CD14-positive monocyte (primary cell): Measurements from ENCODE around the gene OR5K2. TPM values are rescaled to one million over a fixed set of nuclear protein-coding genes. Genes with fewer than 3 reads are reported as not detected.

Experiments
- DNase-seq, 3 donors: peaks; one replicate each; pipeline ENCODE4 v3.0.0-alpha.2; 2011 to 2022
- H2AFZ ChIP-seq: 2 replicates; pipeline ENCODE4 v1.6.0; 2012; ENCODE audit warnings: mild to moderate bottlenecking, low read depth, low read length, inconsistent platforms; ENCODE audit not compliant: insufficient read depth, poor library complexity, severe bottlenecking
- H3K27ac ChIP-seq, 2 donors: 1 replicate in 1 of 2; 2 replicates in 1 of 2; pipeline ENCODE4 v1.5.1; 2012 to 2013; ENCODE audit warnings: low read length in 2 of 2, control low read depth in 1 of 2, inconsistent platforms in 1 of 2, low read depth in 1 of 2, mild to moderate bottlenecking in 1 of 2
- H3K27me3 ChIP-seq, 2 donors: one replicate each; pipeline versions ENCODE4 v1.6.0 to v1.6.1; 2011 to 2013; ENCODE audit warnings: low read length in 2 of 2; ENCODE audit not compliant: control insufficient read depth in 2 of 2, insufficient read depth in 2 of 2
- H3K36me3 ChIP-seq, 2 donors: replicated peaks in 1 of 2; 1 replicate in 1 of 2; 2 replicates in 1 of 2; pipeline versions ENCODE4 v1.5.1 to v1.6.1; 2012 to 2013; ENCODE audit warnings: low read length in 2 of 2, control low read depth in 1 of 2, inconsistent platforms in 1 of 2, mild to moderate bottlenecking in 1 of 2; ENCODE audit not compliant: insufficient read depth in 2 of 2, control insufficient read depth in 1 of 2
- H3K4me1 ChIP-seq, 2 donors: 1 replicate in 1 of 2; 2 replicates in 1 of 2; pipeline versions ENCODE4 v1.5.1 to v1.6.1; 2012 to 2013; ENCODE audit warnings: low read length in 2 of 2, control low read depth in 1 of 2, inconsistent platforms in 1 of 2, mild to moderate bottlenecking in 1 of 2, moderate library complexity in 1 of 2; ENCODE audit not compliant: insufficient read depth in 2 of 2, control insufficient read depth in 1 of 2
- H3K4me2 ChIP-seq: replicated peaks from 2 replicates; pipeline ENCODE3; 2012; ENCODE audit warnings: low read length, moderate library complexity, mild to moderate bottlenecking; ENCODE audit not compliant: poor library complexity, severe bottlenecking; ENCODE audit errors: extremely low read depth
- H3K4me3 ChIP-seq, 3 experiments: fragments of 200-600 bp in 1 of 3; sonication (generic) in 1 of 3; replicated peaks in 1 of 3; 1 replicate in 2 of 3; 2 replicates in 1 of 3; pipeline ENCODE4 v1.5.1; 2011 to 2013; ENCODE audit warnings: low read length in 3 of 3, mild to moderate bottlenecking in 3 of 3, control low read depth in 2 of 3, low read depth in 2 of 3, inconsistent platforms in 1 of 3, moderate library complexity in 1 of 3
- H3K79me2 ChIP-seq: 2 replicates; pipeline ENCODE4 v1.6.0; 2012; ENCODE audit warnings: mild to moderate bottlenecking, control low read depth, inconsistent platforms, low read length, moderate library complexity; ENCODE audit not compliant: insufficient read depth
- H3K9ac ChIP-seq: 2 replicates; pipeline ENCODE4 v1.6.0; 2017; ENCODE audit warnings: low read length, mild to moderate bottlenecking; ENCODE audit not compliant: insufficient read depth, poor library complexity, severe bottlenecking
- H3K9me3 ChIP-seq, 2 donors: replicated peaks in 1 of 2; 1 replicate in 1 of 2; 2 replicates in 1 of 2; pipeline versions ENCODE4 v1.5.1 to v1.6.1; 2012 to 2013; ENCODE audit warnings: low read length in 2 of 2, control low read depth in 1 of 2; ENCODE audit not compliant: control insufficient read depth in 1 of 2, insufficient read depth in 1 of 2
- H4K20me1 ChIP-seq: 2 replicates; pipeline ENCODE4 v1.6.0; 2012; ENCODE audit warnings: mild to moderate bottlenecking, low read length, control low read depth, moderate library complexity; ENCODE audit not compliant: insufficient read depth
- H3K27ac Mint-ChIP-seq, 7 donors: one replicate each; pipeline ENCODE4 v1.8.0; 2020; ENCODE audit warnings: mild to moderate bottlenecking in 7 of 7, mixed read lengths in 7 of 7, moderate library complexity in 6 of 7, inconsistent platforms in 2 of 7
- H3K27me3 Mint-ChIP-seq, 3 donors: one replicate each; pipeline ENCODE4 v1.8.0; 2021 to 2022; ENCODE audit warnings: low read depth in 3 of 3, mild to moderate bottlenecking in 3 of 3, mixed read lengths in 3 of 3, moderate library complexity in 3 of 3, inconsistent platforms in 1 of 3
- H3K36me3 Mint-ChIP-seq, 2 donors: one replicate each; pipeline ENCODE4 v1.8.0; 2020; ENCODE audit warnings: mixed read lengths in 2 of 2, inconsistent platforms in 1 of 2, mild to moderate bottlenecking in 1 of 2
- H3K4me1 Mint-ChIP-seq: one replicate; pipeline ENCODE4 v1.8.0; 2020; ENCODE audit warnings: mild to moderate bottlenecking, mixed read lengths
- H3K4me3 Mint-ChIP-seq, 2 donors: one replicate each; pipeline ENCODE4 v1.8.0; 2020; ENCODE audit warnings: mild to moderate bottlenecking in 2 of 2, mixed read lengths in 2 of 2, moderate library complexity in 1 of 2
- H3K9me3 Mint-ChIP-seq, 7 donors: one replicate each; pipeline ENCODE4 v1.8.0; 2020 to 2022; ENCODE audit warnings: mixed read lengths in 7 of 7, mild to moderate bottlenecking in 6 of 7, moderate library complexity in 6 of 7, inconsistent platforms in 2 of 7
- WGBS: methylation state at CpG from one replicate; pipeline ENCODE4 v1.1.5; 2013; ENCODE audit warnings: missing lambda C conversion rate; ENCODE audit not compliant: insufficient coverage; 5-methylcytosine and 5-hydroxymethylcytosine counted together
- intact Hi-C, 2 donors: fragments of 100-400 bp; cut with micrococcal nuclease; formaldehyde crosslinking; loops; one replicate each; pipeline versions ENCODE4 v1.15.0 to v1.15.1; 2023
- polyA plus RNA-seq, 3 donors: library from polyadenylated mRNA; depleted of rRNA in 1 of 3; unstranded in 2 of 3; stranded (reverse) in 1 of 3; fragments of 300-500 nt in 2 of 3; fragments of >200 nt in 1 of 3; fragmentation: Illumina TruSeq in 2 of 3; gene quantifications; 1 replicate in 2 of 3; 2 replicates in 1 of 3; pipeline ENCODE4 v1.2.3, GENCODE V29; 2012 to 2021
- TF ChIP-seq, protein P1 (sequence below): fragments of 200-600 bp; IDR thresholded peaks from one replicate; pipeline ENCODE4 v1.8.0; 2022; ENCODE audit warnings: antibody characterized with exemption, mild to moderate bottlenecking

Gene OR5K2
- polyA plus RNA-seq, 3 donors, result not detected

DNA sequence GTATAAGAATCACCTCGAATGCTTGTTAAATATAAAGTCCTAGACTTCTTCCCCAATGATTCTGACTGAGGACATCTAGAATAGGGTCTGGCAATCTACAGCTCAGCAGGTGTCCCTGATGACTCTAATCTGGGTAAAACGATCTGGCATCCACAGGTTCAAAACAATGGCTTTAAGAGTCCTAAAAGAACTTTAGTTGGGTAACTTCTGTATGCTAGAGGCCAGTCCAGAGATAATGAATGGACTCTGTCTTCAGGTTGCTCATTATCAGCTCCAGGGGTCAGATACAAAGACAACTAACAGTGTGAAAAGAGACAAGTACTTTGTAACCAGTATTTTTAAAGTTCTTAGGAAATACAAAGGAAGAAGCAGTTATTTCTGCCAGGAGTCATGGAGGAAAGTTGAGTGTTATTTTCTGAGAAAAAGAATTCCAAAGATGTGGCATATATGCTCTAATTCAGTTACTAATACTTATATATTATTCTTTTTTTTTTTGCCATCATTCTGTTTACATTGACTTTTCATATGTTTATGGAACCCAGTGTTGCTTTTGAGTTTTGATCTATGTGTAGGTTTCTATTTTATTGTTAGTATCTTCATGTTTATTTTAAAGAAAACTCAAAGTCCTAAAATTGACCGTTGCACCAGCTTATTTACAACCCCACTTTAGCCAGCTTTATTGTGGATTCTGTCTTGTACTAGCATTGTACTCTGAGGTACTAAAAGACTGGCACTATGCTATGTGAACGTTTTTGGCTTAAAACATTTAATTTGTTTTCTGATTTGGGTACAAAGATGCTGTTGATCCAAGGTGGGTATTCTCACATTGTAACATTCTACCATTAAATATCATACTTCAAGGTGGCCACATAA, 31.2 kb downstream of the OR5K2 start:
- intact Hi-C loops, result loop anchor here in 1 of 2 donors (5.0 kb wide), 1 partner anchor 64 kb away; the partner anchor contains the start of gene CPOX
- H3K4me1 Mint-ChIP-seq, result peaks cover 9% of the 10 kb centered on the region
- H3K4me3 ChIP-seq, result no peak overlapping the region
- H3K9ac ChIP-seq, result no peak overlapping the region
- no peaks in the 10 kb centered on the region for H4K20me1 ChIP-seq
- H3K27me3 Mint-ChIP-seq, result peaks cover 0 to 14% (median 1%) of the 10 kb centered on the region in 3 donors
- no peak overlapping the region for H3K4me3 Mint-ChIP-seq
- no peaks in the 10 kb centered on the region for H3K4me1 ChIP-seq
- H3K27ac ChIP-seq, result no peak overlapping the region
- H3K36me3 Mint-ChIP-seq, result no peaks in the 10 kb centered on the region
- no peaks in the 10 kb centered on the region for H3K9me3 ChIP-seq
- no peaks in the 10 kb centered on the region for H3K79me2 ChIP-seq
- TF ChIP-seq, protein P1, sequence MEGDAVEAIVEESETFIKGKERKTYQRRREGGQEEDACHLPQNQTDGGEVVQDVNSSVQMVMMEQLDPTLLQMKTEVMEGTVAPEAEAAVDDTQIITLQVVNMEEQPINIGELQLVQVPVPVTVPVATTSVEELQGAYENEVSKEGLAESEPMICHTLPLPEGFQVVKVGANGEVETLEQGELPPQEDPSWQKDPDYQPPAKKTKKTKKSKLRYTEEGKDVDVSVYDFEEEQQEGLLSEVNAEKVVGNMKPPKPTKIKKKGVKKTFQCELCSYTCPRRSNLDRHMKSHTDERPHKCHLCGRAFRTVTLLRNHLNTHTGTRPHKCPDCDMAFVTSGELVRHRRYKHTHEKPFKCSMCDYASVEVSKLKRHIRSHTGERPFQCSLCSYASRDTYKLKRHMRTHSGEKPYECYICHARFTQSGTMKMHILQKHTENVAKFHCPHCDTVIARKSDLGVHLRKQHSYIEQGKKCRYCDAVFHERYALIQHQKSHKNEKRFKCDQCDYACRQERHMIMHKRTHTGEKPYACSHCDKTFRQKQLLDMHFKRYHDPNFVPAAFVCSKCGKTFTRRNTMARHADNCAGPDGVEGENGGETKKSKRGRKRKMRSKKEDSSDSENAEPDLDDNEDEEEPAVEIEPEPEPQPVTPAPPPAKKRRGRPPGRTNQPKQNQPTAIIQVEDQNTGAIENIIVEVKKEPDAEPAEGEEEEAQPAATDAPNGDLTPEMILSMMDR, result no peak
- H3K4me2 ChIP-seq, result no peak overlapping the region
- WGBS, result 86% methylated on average over 2 of the region's 4 CpGs
- H2AFZ ChIP-seq, result no peak overlapping the region
- H3K27me3 ChIP-seq, result peaks cover 0 to 3% of the 10 kb centered on the region in 2 donors
- H3K27ac Mint-ChIP-seq, result no peak overlapping the region
- no peaks in the 10 kb centered on the region for H3K36me3 ChIP-seq
- DNase-seq, result no peak
- H3K9me3 Mint-ChIP-seq, result no peaks in the 10 kb centered on the region

DNA sequence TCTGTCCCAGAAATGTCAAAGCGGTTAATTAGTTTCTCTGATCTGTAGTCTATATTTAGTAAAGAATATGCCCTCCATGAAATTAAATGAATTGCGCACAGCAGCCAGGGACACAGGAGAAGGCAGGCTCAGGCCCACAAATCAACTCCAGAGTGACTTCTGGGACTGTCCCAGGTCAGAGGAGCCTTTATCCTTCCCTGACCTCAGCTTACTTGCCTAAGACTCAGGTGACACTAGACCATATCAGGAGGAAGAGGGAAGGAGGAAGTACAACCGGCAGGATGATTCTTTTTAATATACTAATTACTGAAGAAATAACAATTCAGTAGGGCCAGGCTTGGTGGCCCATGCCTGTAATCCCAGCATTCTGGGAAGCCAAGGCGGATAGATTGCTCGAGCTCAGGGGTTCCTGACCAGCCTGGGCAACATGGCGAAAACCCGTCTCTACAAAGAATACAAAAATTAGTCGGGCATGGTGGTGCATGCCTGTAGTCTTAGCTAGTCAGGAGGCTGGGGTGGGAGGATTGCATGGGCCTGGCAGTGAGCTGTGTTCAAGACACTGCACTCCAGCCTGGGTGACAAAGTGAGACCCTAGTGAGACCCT, 32.5 kb downstream of the OR5K2 start:
- Histone ChIP-seq H3K9me3 (no peaks in the 10 kb centered on the region), H3K4me3 (no peak overlapping the region), H3K27ac (no peak overlapping the region), H3K4me2 (no peak overlapping the region), H3K79me2 (no peaks in the 10 kb centered on the region), H3K27me3 (peaks cover 0 to 3% of the 10 kb centered on the region in 2 donors), H3K36me3 (no peaks in the 10 kb centered on the region), H2AFZ (no peak overlapping the region), H4K20me1 (no peaks in the 10 kb centered on the region), H3K4me1 (no peaks in the 10 kb centered on the region), H3K9ac (no peak overlapping the region)
- WGBS, result 100% methylated on average over 2 of the region's 8 CpGs
- Mint-ChIP-seq H3K27me3 (peaks cover 0 to 13% (median 1%) of the 10 kb centered on the region in 3 donors), H3K9me3 (no peaks in the 10 kb centered on the region), H3K27ac (no peak overlapping the region), H3K4me1 (peaks cover 9% of the 10 kb centered on the region), H3K36me3 (no peaks in the 10 kb centered on the region), H3K4me3 (no peak overlapping the region)
- intact Hi-C loops, result loop anchor here in 1 of 2 donors (5.0 kb wide), 1 partner anchor 62 kb away; the partner anchor contains the start of gene CPOX
- DNase-seq, result no peak
- TF ChIP-seq, protein P1, result no peak
